PC-3 (cell line): Measurements from ENCODE around the gene ATXN7L2. TPM values are rescaled to one million over a fixed set of nuclear protein-coding genes. Genes with fewer than 3 reads are reported as not detected.

Experiments
- ATAC-seq: fragments of 200-7000 bp; cut with Tn5 transposase; 2 replicates; pipeline ENCODE4 v1.9.1; 2020; ENCODE audit warnings: mild to moderate bottlenecking, moderate library complexity
- BruUV-seq: library from RNA; stranded (reverse); fragments of 400-500 nt; replicated peaks from 2 replicates; lab custom pipeline; 2021; lab: Mats Ljungman, UMichigan
- CTCF ChIA-PET: fragments of 300-600 bp; sonication (Branson Sonifier 250); formaldehyde crosslinking; loops from one replicate; lab custom pipeline; 2022; ENCODE audit warnings: antibody characterized with exemption; lab: Charles Lee
- POLR2A ChIA-PET: fragments of 300-600 bp; sonication (Branson Sonifier 250); formaldehyde crosslinking; loops from one replicate; lab custom pipeline; 2022; ENCODE audit warnings: antibody characterized with exemption; ENCODE audit not compliant: unreplicated experiment; lab: Charles Lee
- DNase-seq: peaks from one replicate; pipeline ENCODE4 v3.0.0-alpha.2; 2015
- H2AFZ ChIP-seq: fragments of 300-600 bp; sonication (generic); 2 replicates; pipeline ENCODE4 v1.6.0; 2016; ENCODE audit warnings: antibody characterized with exemption, low read length
- H3F3A ChIP-seq: fragments of 300-600 bp; sonication (generic); one replicate; pipeline ENCODE4 v1.6.0; 2017; ENCODE audit warnings: antibody characterized with exemption, low read length, control low read depth, mild to moderate bottlenecking; ENCODE audit not compliant: unreplicated experiment
- H3K27ac ChIP-seq: fragments of 300-600 bp; sonication (generic); 2 replicates; pipeline ENCODE4 v1.5.1; 2016; ENCODE audit warnings: mild to moderate bottlenecking, low read length
- H3K27me3 ChIP-seq: fragments of 300-600 bp; sonication (generic); 2 replicates; pipeline ENCODE4 v1.6.1; 2016; ENCODE audit warnings: low read length, mixed read lengths
- H3K36me3 ChIP-seq: fragments of 300-600 bp; sonication (generic); 2 replicates; pipeline ENCODE4 v1.6.1; 2016; ENCODE audit warnings: low read depth, mixed run types, low read length, mixed read lengths
- H3K4me1 ChIP-seq: fragments of 300-600 bp; sonication (generic); 2 replicates; pipeline ENCODE4 v1.5.1; 2016; ENCODE audit warnings: low read length; ENCODE audit not compliant: insufficient read depth
- H3K4me2 ChIP-seq: fragments of 300-600 bp; sonication (generic); 2 replicates; pipeline ENCODE4 v1.6.0; 2016; ENCODE audit warnings: low read length
- H3K4me3 ChIP-seq: fragments of 300-600 bp; sonication (generic); 2 replicates; pipeline ENCODE4 v1.5.1; 2016; ENCODE audit warnings: mild to moderate bottlenecking, low read length, mixed read lengths
- H3K79me2 ChIP-seq: fragments of 300-600 bp; sonication (generic); 2 replicates; pipeline ENCODE4 v1.6.1; 2017; ENCODE audit warnings: low read length, mixed read lengths
- H3K9ac ChIP-seq: fragments of 300-600 bp; sonication (generic); 2 replicates; pipeline ENCODE4 v1.6.0; 2016; ENCODE audit warnings: mild to moderate bottlenecking, low read length
- H3K9me2 ChIP-seq: fragments of 300-600 bp; sonication (generic); replicated peaks from 2 replicates; pipeline ENCODE4 v1.6.1; 2016; ENCODE audit warnings: mixed run types, low read length, mixed read lengths
- H3K9me3 ChIP-seq: fragments of 300-600 bp; sonication (generic); 2 replicates; pipeline ENCODE4 v1.6.1; 2016; ENCODE audit warnings: low read length, mixed read lengths
- H4K20me1 ChIP-seq: fragments of 300-600 bp; sonication (generic); 2 replicates; pipeline ENCODE4 v1.6.1; 2016; ENCODE audit warnings: low read length, mixed read lengths
- EZH2 ChIP-seq: fragments of 300-600 bp; sonication (generic); IDR thresholded peaks from one replicate; pipeline ENCODE4 v1.6.1; 2017; ENCODE audit warnings: antibody characterized with exemption, mild to moderate bottlenecking, low read length; ENCODE audit not compliant: unreplicated experiment
- EZH2phosphoT487 ChIP-seq: fragments of 300-600 bp; sonication (generic); IDR thresholded peaks from 2 replicates; pipeline ENCODE4 v1.6.1; 2018; ENCODE audit warnings: mild to moderate bottlenecking, antibody characterized with exemption, low read length, borderline replicate concordance
- intact Hi-C: fragments of 100-400 bp; cut with micrococcal nuclease; formaldehyde crosslinking; loops from 2 replicates; pipeline ENCODE4 v1.9.0; 2023
- total RNA-seq: library from RNA; depleted of rRNA; stranded (reverse); fragments of >200 nt; gene quantifications from 2 replicates; pipeline ENCODE4 v1.2.3, GENCODE V29; 2014
- TF ChIP-seq, protein P1 (sequence below): fragments of 300-600 bp; sonication (generic); conservative IDR thresholded peaks from 2 replicates; pipeline ENCODE4 v1.5.1; 2017; ENCODE audit warnings: antibody characterized with exemption, low read depth, mild to moderate bottlenecking, low read length

The ATXN7L2 gene
- total RNA-seq, 1 experiment from 2014 or later = 9.4 TPM

DNA sequence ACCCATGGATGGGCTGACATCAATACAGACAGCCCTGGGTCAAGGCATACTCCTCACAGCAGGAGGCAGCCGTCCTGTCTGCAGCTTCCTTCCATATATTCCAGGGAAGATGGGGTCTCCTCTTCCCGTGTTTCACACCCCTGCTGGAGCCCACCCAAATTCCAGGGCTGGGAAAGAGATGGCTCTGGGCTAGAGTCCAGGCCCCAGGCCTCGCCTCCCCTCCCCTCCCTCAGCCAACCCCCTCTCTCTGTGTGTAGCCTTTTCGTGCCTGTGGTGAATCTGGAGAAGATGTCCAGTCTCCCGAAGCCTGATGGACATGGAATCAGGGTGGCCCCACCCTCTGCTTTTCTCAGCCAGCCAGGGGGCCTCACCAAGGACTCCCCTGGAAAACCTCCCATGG, 3.6 kb downstream of the ATXN7L2 start:
- Histone ChIP-seq H3K9ac (no peak overlapping the region), H3K27me3 (peaks cover 4% of the 10 kb centered on the region), H3F3A (no peaks in the 10 kb centered on the region), H3K9me3 (no peaks in the 10 kb centered on the region), H3K4me3 (no peak overlapping the region), H3K79me2 (peaks cover 12% of the 10 kb centered on the region; the same call in 1 of the 2 replicates), H3K9me2 (no peaks in the 10 kb centered on the region), H2AFZ (no peak overlapping the region), H3K36me3 (no peaks in the 10 kb centered on the region), H3K4me1 (peaks cover 17% of the 10 kb centered on the region), H4K20me1 (no peaks in the 10 kb centered on the region), H3K27ac (no peak overlapping the region), H3K4me2 (no peak overlapping the region)
- TF ChIP-seq, protein P1, sequence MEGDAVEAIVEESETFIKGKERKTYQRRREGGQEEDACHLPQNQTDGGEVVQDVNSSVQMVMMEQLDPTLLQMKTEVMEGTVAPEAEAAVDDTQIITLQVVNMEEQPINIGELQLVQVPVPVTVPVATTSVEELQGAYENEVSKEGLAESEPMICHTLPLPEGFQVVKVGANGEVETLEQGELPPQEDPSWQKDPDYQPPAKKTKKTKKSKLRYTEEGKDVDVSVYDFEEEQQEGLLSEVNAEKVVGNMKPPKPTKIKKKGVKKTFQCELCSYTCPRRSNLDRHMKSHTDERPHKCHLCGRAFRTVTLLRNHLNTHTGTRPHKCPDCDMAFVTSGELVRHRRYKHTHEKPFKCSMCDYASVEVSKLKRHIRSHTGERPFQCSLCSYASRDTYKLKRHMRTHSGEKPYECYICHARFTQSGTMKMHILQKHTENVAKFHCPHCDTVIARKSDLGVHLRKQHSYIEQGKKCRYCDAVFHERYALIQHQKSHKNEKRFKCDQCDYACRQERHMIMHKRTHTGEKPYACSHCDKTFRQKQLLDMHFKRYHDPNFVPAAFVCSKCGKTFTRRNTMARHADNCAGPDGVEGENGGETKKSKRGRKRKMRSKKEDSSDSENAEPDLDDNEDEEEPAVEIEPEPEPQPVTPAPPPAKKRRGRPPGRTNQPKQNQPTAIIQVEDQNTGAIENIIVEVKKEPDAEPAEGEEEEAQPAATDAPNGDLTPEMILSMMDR = no peak
- TF ChIP-seq EZH2phosphoT487 = no peak
- TF ChIP-seq EZH2 = no peak
- intact Hi-C loops = no loop called here
- DNase-seq = no peak
- no peak for ATAC-seq
- no TSS peak for BruUV-seq
- CTCF ChIA-PET = no interaction called here
- POLR2A ChIA-PET = no interaction called here

DNA sequence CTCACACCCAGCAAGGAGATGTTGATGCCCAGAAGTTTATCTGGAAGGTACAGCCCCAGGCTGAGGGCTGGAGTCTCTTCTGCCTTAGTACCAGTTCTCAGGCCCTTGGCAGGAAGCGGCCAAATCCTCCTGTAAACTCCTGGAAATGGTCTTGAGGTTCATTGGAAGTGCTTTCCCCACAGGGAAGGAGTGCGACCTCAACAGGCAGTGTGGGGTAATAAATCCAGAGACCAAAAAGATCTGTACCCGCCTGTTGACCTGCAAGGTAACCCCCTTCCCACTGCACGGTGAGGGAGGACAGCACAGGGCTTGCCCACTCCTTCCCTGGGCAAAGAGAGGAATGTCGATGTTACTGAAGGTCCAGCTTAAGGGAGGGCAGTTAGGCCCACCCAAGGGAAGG, 4.5 kb downstream of the ATXN7L2 start:
- H3K4me3 ChIP-seq = no peak overlapping the region
- POLR2A ChIA-PET = no interaction called here
- H4K20me1 ChIP-seq = no peaks in the 10 kb centered on the region
- H3K4me2 ChIP-seq = no peak overlapping the region
- TF ChIP-seq EZH2phosphoT487 = no peak
- TF ChIP-seq, protein P1 = 0 out of 2 replicates have a peak, but pooled peaks have one; percentile 20
- TF ChIP-seq EZH2 = no peak
- DNase-seq (no peak), ATAC-seq (no peak)
- H3K27ac ChIP-seq = no peak overlapping the region
- no peaks in the 10 kb centered on the region for H3F3A ChIP-seq
- CTCF ChIA-PET = interaction anchor here (0.5 kb wide), 1 partner anchor 61 kb away, joined by 4 read pairs; no protein-coding TSS in a partner anchor
- H2AFZ ChIP-seq = no peak overlapping the region
- H3K27me3 ChIP-seq = no peaks in the 10 kb centered on the region
- intact Hi-C loops = no loop called here
- BruUV-seq = no TSS peak
- H3K36me3 ChIP-seq = no peaks in the 10 kb centered on the region
- no peak overlapping the region for H3K9ac ChIP-seq
- H3K79me2 ChIP-seq = peaks cover 12% of the 10 kb centered on the region; the same call in 1 of the 2 replicates
- no peaks in the 10 kb centered on the region for H3K9me2 ChIP-seq
- no peaks in the 10 kb centered on the region for H3K9me3 ChIP-seq
- peaks cover 16% of the 10 kb centered on the region for H3K4me1 ChIP-seq

DNA sequence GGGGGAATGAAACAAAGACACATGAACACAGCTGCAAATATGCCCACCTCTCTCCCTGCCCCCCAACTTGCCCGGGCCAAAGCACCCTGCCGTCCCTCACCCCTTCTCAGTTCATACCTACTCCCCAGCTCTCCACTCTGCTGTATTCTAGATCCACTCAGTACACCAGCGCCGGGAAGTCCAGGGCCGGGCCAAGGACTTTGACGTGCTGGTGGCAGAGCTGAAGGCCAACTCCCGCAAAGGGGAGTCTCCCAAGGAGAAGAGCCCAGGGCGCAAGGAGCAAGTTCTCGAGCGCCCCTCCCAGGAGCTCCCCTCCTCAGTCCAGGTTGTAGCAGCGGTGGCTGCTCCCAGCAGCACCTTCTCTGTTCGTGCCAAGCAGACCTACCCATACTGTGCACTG, 5.0 kb downstream of the ATXN7L2 start:
- no peaks in the 10 kb centered on the region for H3K9me3 ChIP-seq
- intact Hi-C loops = no loop called here
- H3K4me1 ChIP-seq = peaks cover 13% of the 10 kb centered on the region
- H3K9me2 ChIP-seq = no peaks in the 10 kb centered on the region
- H3K9ac ChIP-seq = no peak overlapping the region
- DNase-seq (no peak), ATAC-seq (no peak)
- TF ChIP-seq EZH2 = no peak
- TF ChIP-seq EZH2phosphoT487 = no peak
- TF ChIP-seq, protein P1 = no peak
- H3K36me3 ChIP-seq = no peaks in the 10 kb centered on the region
- CTCF ChIA-PET = interaction anchor here (0.5 kb wide), 2 partner anchors 28 to 61 kb away, joined by 3 to 4 read pairs; no protein-coding TSS in a partner anchor
- no peak overlapping the region for H3K27ac ChIP-seq
- no peaks in the 10 kb centered on the region for H3F3A ChIP-seq
- POLR2A ChIA-PET = no interaction called here
- no peaks in the 10 kb centered on the region for H3K27me3 ChIP-seq
- no peak overlapping the region for H2AFZ ChIP-seq
- no peaks in the 10 kb centered on the region for H4K20me1 ChIP-seq
- no TSS peak for BruUV-seq
- H3K4me3 ChIP-seq = no peak overlapping the region
- peaks cover 12% of the 10 kb centered on the region; the same call in 1 of the 2 replicates for H3K79me2 ChIP-seq
- H3K4me2 ChIP-seq = no peak overlapping the region
